MM.1S (cell line): ENCODE measurements around the gene SEC24C.

Source experiments
- DNase-seq: peaks from one replicate; pipeline ENCODE4 v3.0.0-alpha.2; 2015
- H2AFZ ChIP-seq: fragments of 300-600 bp; sonication (generic); 2 replicates; pipeline ENCODE4 v1.6.0; 2016; ENCODE audit warnings: antibody characterized with exemption, low read length
- H3F3A ChIP-seq: fragments of 300-600 bp; sonication (generic); 2 replicates; pipeline ENCODE4 v1.6.1; 2016; ENCODE audit warnings: mild to moderate bottlenecking, antibody characterized with exemption, low read length, moderate library complexity, mixed read lengths; ENCODE audit not compliant: insufficient read depth
- H3K27ac ChIP-seq: fragments of 300-600 bp; sonication (generic); 2 replicates; pipeline ENCODE4 v1.5.1; 2016; ENCODE audit warnings: mild to moderate bottlenecking, low read length
- H3K27me3 ChIP-seq: fragments of 300-600 bp; sonication (generic); replicated peaks from 2 replicates; pipeline ENCODE4 v1.6.0; 2016; ENCODE audit warnings: low read length; ENCODE audit not compliant: insufficient read depth
- H3K36me3 ChIP-seq: fragments of 300-600 bp; sonication (generic); replicated peaks from 2 replicates; pipeline ENCODE4 v1.6.1; 2016; ENCODE audit warnings: mild to moderate bottlenecking, low read length, mixed read lengths; ENCODE audit not compliant: insufficient read depth
- H3K4me1 ChIP-seq: fragments of 300-600 bp; sonication (generic); 2 replicates; pipeline ENCODE4 v1.6.1; 2016; ENCODE audit warnings: low read length, mixed read lengths
- H3K4me2 ChIP-seq: fragments of 300-600 bp; sonication (generic); 2 replicates; pipeline ENCODE4 v1.6.0; 2016; ENCODE audit warnings: low read depth, low read length
- H3K4me3 ChIP-seq: fragments of 300-600 bp; sonication (generic); 2 replicates; pipeline ENCODE4 v1.5.1; 2016; ENCODE audit warnings: low read length, mixed read lengths
- H3K79me2 ChIP-seq: fragments of 300-600 bp; sonication (generic); 2 replicates; pipeline ENCODE4 v1.6.1; 2016; ENCODE audit warnings: mixed run types, low read length, mixed read lengths
- H3K9ac ChIP-seq: fragments of 300-600 bp; sonication (generic); 2 replicates; pipeline ENCODE4 v1.6.1; 2016; ENCODE audit warnings: low read length, mixed read lengths
- H3K9me2 ChIP-seq: fragments of 300-600 bp; sonication (generic); replicated peaks from 2 replicates; pipeline ENCODE4 v1.6.1; 2016; ENCODE audit warnings: mild to moderate bottlenecking, low read length, mixed read lengths; ENCODE audit not compliant: insufficient read depth
- H3K9me3 ChIP-seq: fragments of 300-600 bp; sonication (generic); replicated peaks from 2 replicates; pipeline ENCODE4 v1.6.1; 2016; ENCODE audit warnings: mild to moderate bottlenecking, low read length, mixed read lengths; ENCODE audit not compliant: insufficient read depth
- H4K20me1 ChIP-seq: fragments of 300-600 bp; sonication (generic); 2 replicates; pipeline ENCODE4 v1.6.1; 2016; ENCODE audit warnings: mild to moderate bottlenecking, low read length, moderate library complexity, mixed read lengths; ENCODE audit not compliant: insufficient read depth
- EZH2 ChIP-seq: fragments of 300-600 bp; sonication (generic); optimal IDR thresholded peaks from 2 replicates; pipeline ENCODE3; 2017; ENCODE audit warnings: low read depth, mild to moderate bottlenecking, antibody characterized with exemption, low read length, mixed read lengths
- EZH2phosphoT487 ChIP-seq: fragments of 300-600 bp; sonication (generic); IDR thresholded peaks from 2 replicates; pipeline ENCODE4 v1.6.1; 2018; ENCODE audit warnings: antibody characterized with exemption, low read length
- TF ChIP-seq, protein P1 (sequence below): fragments of 300-600 bp; sonication (generic); IDR thresholded peaks from 2 replicates; pipeline ENCODE4 v1.5.1; 2016; ENCODE audit warnings: antibody characterized with exemption, low read length, mixed read lengths

The SEC24C gene

DNA sequence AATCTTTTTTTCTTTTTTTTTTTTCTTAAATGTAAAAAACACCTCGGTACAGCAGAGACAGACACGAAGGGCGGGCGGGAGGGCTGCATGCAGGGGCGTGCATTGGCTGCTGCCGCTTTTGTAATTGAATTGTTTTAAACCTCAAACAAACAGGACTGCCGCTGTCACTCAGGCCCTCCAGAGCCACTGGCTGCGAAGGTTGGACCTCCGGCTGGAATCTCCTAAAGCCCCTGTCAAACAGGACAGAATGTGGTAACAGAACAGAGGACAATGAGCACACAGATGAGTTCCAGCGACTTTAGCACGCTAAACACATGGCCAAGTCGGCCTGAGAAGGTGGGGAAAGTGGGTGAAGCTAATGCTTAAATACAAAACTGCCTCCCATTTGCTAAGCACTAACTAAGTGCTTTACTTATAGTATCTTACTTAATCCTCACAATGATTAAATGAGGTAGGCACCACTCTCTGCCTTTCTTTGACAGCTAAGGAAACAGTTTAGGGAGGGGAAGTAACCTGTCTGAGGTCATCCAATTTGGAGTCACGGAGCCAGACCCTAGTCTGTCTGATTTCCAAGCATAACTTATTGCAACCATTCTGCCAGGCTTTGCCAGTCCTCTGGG lies 70.2 kb downstream of the SEC24C start:
- Histone ChIP-seq H3K27me3 (no peaks in the 10 kb centered on the region), H3K79me2 (peaks cover 9% of the 10 kb centered on the region), H3K4me1 (no peaks in the 10 kb centered on the region), H3K36me3 (no peaks in the 10 kb centered on the region), H2AFZ (no peak overlapping the region), H4K20me1 (no peaks in the 10 kb centered on the region), H3K9me3 (no peaks in the 10 kb centered on the region), H3K4me3 (no peak overlapping the region), H3F3A (peaks cover 14% of the 10 kb centered on the region), H3K9me2 (no peaks in the 10 kb centered on the region), H3K27ac (no peak overlapping the region), H3K4me2 (no peak overlapping the region), H3K9ac (no peak overlapping the region)
- TF ChIP-seq EZH2phosphoT487, result no peak
- TF ChIP-seq EZH2, result no peak
- TF ChIP-seq, protein P1, sequence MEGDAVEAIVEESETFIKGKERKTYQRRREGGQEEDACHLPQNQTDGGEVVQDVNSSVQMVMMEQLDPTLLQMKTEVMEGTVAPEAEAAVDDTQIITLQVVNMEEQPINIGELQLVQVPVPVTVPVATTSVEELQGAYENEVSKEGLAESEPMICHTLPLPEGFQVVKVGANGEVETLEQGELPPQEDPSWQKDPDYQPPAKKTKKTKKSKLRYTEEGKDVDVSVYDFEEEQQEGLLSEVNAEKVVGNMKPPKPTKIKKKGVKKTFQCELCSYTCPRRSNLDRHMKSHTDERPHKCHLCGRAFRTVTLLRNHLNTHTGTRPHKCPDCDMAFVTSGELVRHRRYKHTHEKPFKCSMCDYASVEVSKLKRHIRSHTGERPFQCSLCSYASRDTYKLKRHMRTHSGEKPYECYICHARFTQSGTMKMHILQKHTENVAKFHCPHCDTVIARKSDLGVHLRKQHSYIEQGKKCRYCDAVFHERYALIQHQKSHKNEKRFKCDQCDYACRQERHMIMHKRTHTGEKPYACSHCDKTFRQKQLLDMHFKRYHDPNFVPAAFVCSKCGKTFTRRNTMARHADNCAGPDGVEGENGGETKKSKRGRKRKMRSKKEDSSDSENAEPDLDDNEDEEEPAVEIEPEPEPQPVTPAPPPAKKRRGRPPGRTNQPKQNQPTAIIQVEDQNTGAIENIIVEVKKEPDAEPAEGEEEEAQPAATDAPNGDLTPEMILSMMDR, result no peak
- DNase-seq, result no peak

DNA sequence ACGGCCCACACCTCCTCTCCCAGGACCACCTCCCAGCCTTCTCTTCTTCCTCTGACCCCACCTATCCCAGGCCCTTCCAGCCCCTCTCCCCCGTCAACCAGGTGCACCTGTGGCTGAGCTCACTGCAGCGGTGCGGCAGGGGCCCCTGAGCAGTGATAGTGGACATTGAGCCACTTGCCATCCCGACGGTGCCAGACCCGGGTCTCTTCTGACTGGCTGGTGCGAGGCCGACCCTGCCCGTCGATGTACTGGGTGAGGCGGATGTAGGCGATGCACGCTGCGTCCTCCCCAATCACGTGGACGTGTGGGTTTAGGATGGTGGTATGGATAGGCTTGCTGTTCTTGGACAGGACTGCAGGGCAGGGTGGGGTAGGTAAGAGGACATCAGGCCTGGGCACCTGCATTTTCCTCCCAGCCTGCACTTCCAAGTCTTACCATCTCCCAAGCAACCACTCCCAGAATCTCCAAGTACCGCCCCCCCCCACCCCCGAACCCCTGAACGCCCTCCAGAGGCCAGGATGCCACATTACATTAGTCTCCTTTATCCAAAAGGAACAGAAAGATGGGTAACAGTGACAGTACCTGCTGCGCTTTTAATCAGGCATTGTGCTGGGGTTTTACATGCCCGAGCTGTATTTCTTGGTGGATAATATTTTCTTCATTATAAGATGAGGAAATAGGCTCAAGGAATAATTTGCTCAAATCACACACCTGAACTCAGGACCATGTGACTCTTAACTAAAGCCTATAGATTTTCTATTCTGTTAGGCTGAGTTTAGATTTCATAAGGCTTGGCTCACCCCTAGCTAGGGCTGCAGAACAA lies 70.9 kb downstream of the SEC24C start:
- H3K36me3 ChIP-seq, result no peaks in the 10 kb centered on the region
- TF ChIP-seq, protein P1, result no peak; the same call in none of the 2 replicates
- no peak for TF ChIP-seq EZH2
- no peak for TF ChIP-seq EZH2phosphoT487
- DNase-seq, result no peak
- H4K20me1 ChIP-seq, result no peaks in the 10 kb centered on the region
- no peaks in the 10 kb centered on the region for H3K9me2 ChIP-seq
- H3K4me2 ChIP-seq, result no peak overlapping the region
- H3F3A ChIP-seq, result peaks cover 10% of the 10 kb centered on the region
- H3K27me3 ChIP-seq, result no peaks in the 10 kb centered on the region
- peaks cover 5% of the 10 kb centered on the region for H3K79me2 ChIP-seq
- H3K9me3 ChIP-seq, result no peaks in the 10 kb centered on the region
- H3K27ac ChIP-seq, result no peak overlapping the region
- no peak overlapping the region for H3K9ac ChIP-seq
- H2AFZ ChIP-seq, result no peak overlapping the region
- no peaks in the 10 kb centered on the region for H3K4me1 ChIP-seq
- no peak overlapping the region for H3K4me3 ChIP-seq

DNA sequence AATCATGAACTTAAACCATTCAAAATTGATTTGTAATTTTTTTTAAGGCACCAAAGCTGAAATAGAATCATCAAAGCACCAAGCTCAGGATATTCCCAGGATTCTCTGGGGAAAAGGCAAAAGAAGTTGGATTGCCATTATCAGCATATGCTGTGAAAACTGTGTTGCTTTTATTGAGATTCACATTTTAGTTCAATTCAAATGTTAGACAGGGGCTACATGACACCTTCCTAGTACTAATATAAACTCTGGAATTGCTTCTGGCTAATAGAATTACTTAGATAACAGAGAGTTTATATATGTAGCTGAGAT lies 71.5 kb downstream of the SEC24C start:
- no peaks in the 10 kb centered on the region for H3K4me1 ChIP-seq
- no peak overlapping the region for H3K9ac ChIP-seq
- no peak overlapping the region for H3K4me2 ChIP-seq
- peaks cover 1% of the 10 kb centered on the region for H3K79me2 ChIP-seq
- no peaks in the 10 kb centered on the region for H3K9me3 ChIP-seq
- no peaks in the 10 kb centered on the region for H3K27me3 ChIP-seq
- no peaks in the 10 kb centered on the region for H3K36me3 ChIP-seq
- H3F3A ChIP-seq, result peaks cover 8% of the 10 kb centered on the region
- no peak overlapping the region for H2AFZ ChIP-seq
- no peak overlapping the region for H3K4me3 ChIP-seq
- TF ChIP-seq EZH2phosphoT487 (no peak), EZH2 (no peak)
- TF ChIP-seq, protein P1, result no peak
- no peak for DNase-seq
- H3K9me2 ChIP-seq, result no peaks in the 10 kb centered on the region
- H3K27ac ChIP-seq, result no peak overlapping the region
- no peaks in the 10 kb centered on the region for H4K20me1 ChIP-seq
